GM12873 (cell line): Measurements from ENCODE around the gene CAMTA1.

Source experiments
- TF ChIP-seq, protein P1 (sequence below): IDR thresholded peaks from 2 replicates; pipeline ENCODE4 v1.5.1; 2012; ENCODE audit warnings: low read depth, mild to moderate bottlenecking, moderate library complexity, low read length, control low read depth; ENCODE audit not compliant: insufficient read depth; ENCODE audit errors: missing control alignments

Gene CAMTA1

DNA sequence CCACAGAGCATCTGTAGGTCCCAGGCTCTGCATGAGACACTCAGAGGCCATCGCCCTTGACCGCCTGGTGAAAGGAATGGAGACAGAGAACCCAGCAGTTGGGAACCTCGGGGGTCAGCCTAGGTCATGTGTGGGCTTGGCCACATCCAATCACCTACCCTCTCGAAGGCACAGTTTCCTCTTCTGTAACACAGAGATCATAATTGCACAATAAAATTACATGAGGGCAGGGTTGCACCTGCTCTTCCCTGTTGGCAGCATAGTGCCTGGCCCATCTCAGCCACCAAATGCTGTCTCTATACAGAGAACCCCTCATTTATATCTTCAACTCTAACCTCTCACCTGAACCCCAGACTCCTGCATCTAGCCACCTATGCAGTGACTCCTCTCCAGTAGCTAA lies 567.7 kb downstream of the CAMTA1 start:
- TF ChIP-seq, protein P1, sequence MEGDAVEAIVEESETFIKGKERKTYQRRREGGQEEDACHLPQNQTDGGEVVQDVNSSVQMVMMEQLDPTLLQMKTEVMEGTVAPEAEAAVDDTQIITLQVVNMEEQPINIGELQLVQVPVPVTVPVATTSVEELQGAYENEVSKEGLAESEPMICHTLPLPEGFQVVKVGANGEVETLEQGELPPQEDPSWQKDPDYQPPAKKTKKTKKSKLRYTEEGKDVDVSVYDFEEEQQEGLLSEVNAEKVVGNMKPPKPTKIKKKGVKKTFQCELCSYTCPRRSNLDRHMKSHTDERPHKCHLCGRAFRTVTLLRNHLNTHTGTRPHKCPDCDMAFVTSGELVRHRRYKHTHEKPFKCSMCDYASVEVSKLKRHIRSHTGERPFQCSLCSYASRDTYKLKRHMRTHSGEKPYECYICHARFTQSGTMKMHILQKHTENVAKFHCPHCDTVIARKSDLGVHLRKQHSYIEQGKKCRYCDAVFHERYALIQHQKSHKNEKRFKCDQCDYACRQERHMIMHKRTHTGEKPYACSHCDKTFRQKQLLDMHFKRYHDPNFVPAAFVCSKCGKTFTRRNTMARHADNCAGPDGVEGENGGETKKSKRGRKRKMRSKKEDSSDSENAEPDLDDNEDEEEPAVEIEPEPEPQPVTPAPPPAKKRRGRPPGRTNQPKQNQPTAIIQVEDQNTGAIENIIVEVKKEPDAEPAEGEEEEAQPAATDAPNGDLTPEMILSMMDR, result no peak

- TF ChIP-seq, protein P1, result no peak
Measured at GRCh38 chr1:7355646-7356045, 570.4 kb downstream of the CAMTA1 start.

GRCh38 chr1:7356079-7356478 lies 570.8 kb downstream of the CAMTA1 start:
- TF ChIP-seq, protein P1, result no peak

DNA sequence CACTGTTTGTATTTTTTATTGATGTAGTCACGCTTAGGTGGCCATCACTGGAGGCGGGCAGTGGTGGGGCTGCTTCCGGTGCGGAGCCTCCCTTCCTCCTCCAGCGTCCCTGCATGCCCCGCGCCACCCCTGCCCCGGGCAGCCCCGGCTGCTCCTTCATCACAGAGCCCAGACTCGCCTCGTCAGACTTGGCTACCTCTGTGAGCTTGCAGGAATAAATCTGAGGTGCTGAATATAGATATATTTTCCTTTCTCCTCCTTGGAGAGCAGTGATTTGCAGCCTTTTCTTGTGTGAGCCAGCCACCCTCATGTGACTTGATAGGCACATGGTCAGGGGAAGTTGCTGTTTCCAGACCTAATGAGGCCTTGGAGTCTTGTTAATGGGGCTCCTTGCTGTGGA lies 573.2 kb downstream of the CAMTA1 start:
- TF ChIP-seq, protein P1, result no peak

DNA sequence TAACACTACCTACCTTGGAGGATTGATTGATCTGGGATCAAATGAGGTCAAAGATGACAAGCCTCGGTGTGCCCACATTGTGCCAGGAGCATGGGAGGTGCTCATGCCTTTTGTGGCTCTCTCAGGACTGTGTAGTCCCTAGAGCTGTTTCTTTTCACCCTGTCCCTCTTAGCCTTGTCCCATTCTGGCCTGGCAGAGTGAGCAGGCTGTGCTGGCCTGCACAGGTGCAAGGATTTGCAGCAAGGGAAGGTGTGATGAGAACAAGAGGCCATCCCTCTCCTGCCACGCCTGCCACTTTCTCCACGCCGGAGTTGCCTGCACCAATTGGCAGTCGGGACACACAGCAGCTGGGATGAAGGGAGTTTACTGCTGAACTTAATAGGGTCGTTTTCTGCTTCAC lies 575.3 kb downstream of the CAMTA1 start:
- TF ChIP-seq, protein P1, result no peak

GRCh38 chr1:7362947-7363346 lies 577.7 kb downstream of the CAMTA1 start:
- TF ChIP-seq, protein P1, result no peak

DNA sequence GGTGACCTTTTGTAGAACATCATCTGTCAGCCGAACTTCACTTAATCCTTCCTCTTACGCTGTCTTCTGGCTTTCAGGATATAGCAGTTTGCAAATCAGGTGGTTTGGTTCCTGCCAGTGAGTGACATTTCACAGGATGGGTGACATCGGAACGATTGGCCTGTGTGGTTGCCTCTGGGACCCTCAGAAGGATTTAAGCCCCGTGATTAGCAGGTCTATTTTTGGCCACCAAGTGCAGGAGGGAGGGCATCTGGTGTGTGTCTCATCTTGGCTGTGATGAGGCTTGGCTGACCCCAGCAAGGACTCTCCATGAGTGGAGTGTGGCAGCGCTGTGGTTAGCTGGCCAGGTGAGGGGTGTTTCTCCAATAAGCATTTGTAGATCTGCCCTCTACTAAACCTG lies 578.2 kb downstream of the CAMTA1 start:
- TF ChIP-seq, protein P1, result no peak
